VCaP (cell line): ENCODE data around the gene COL12A1.

Source experiments
- H3K27ac ChIP-seq: fragments of 450-650 bp; 2 replicates; pipeline ENCODE4 v1.5.1; 2017
- TF ChIP-seq, protein P1 (sequence below): fragments of 450-650 bp; conservative IDR thresholded peaks from 2 replicates; pipeline ENCODE4 v1.5.1; 2017; ENCODE audit warnings: mild to moderate bottlenecking, moderate library complexity

Gene COL12A1

DNA sequence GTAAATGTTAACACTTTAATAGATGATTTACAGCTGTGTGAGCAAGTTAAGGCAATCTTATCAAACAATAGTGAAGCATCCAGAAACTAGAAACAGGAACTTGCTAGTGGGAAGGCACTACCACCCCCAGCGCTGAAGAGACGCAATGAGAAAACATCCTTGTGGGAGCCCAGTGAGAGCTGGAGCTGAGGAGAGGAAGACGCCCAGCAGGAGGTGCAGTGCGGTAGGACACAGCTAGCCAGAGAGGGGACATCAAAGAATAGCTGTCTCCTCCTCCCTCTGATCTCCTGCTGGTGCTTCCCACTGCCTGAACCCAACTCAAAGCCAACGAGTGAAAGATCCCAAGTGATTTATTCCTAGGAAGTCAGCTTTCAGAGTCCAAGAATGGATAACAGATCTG, 140.3 kb downstream of the COL12A1 start:
- TF ChIP-seq, protein P1, sequence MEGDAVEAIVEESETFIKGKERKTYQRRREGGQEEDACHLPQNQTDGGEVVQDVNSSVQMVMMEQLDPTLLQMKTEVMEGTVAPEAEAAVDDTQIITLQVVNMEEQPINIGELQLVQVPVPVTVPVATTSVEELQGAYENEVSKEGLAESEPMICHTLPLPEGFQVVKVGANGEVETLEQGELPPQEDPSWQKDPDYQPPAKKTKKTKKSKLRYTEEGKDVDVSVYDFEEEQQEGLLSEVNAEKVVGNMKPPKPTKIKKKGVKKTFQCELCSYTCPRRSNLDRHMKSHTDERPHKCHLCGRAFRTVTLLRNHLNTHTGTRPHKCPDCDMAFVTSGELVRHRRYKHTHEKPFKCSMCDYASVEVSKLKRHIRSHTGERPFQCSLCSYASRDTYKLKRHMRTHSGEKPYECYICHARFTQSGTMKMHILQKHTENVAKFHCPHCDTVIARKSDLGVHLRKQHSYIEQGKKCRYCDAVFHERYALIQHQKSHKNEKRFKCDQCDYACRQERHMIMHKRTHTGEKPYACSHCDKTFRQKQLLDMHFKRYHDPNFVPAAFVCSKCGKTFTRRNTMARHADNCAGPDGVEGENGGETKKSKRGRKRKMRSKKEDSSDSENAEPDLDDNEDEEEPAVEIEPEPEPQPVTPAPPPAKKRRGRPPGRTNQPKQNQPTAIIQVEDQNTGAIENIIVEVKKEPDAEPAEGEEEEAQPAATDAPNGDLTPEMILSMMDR: no peak
- no peak overlapping the region for H3K27ac ChIP-seq

DNA sequence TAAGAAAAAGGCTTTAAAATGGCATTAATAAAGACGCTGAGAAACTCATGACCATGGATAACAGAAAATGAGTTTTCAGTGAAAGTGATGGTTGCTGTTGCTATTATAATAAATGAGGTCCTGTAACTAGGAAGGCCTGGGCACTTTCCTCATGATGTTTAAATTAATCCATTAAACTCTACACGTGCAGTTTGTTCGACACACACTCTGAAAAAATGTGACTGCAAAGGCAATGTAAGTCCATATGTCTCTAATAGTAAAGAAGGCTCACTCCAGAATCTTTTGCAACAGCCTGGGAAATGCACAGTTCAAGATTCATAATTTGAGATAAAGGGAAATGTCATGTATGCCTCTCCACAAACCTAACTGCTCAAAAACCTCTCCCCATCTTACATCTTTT, 153.4 kb downstream of the COL12A1 start:
- TF ChIP-seq, protein P1: no peak
- no peak overlapping the region for H3K27ac ChIP-seq

DNA sequence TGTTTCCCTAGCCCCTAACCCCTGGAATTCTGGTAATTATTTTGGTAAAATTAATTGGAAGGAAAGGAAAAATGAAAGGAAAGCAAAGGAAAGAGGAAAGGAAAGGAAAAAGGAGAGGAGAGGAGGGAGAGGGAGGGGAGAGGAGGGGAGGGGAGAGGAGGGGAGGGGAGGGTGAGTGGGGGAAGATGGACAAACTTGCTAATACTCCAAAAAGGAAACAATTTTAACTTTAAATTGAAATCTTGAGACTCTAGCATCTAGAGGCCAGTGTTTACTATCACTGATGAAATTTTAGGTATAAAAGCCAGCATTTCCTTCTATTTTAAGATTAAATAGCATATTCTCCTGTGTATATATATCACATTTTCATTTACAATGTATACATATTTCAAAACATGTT, 156.5 kb downstream of the COL12A1 start:
- H3K27ac ChIP-seq: no peak overlapping the region
- TF ChIP-seq, protein P1: no peak

DNA sequence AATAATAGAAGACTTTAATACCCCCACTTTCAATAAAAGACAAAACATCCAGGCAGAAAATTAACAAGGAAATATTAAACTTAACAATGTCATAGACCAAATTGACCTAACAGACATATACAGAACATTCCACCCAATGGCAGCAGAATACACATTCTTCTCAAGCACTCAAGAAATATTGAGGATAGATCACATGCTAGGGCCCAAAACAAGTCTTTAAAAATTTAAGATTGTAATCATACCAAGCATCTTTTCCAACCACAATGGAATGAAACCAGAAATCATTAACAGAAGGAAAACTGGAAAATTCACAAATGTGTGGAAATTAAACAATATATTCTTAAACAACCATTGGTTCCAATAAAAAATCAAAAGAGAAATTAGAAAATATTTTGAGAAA, 161.0 kb downstream of the COL12A1 start:
- H3K27ac ChIP-seq: no peak overlapping the region
- TF ChIP-seq, protein P1: no peak

DNA sequence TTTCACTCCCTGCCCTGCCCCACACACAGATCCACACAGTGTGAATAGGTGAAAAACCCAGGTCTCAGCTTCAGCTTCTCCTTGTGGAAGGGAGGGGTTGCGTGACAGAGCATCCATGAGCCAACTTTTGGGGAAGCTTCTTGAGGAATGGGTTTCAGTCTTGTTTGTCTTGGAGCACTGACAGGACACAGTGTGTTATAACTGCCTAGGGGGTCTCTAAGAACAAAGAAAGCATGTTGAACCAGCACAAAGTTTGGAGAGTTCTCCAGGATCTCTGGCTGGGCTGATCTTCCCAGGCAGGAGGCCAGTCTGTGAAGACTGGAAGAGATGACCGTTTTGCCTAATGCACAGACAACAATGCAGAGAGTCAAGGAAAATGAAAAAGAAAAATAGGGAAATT, 164.5 kb downstream of the COL12A1 start:
- TF ChIP-seq, protein P1: no peak
- no peak overlapping the region for H3K27ac ChIP-seq
